GM19023 (cell line): ENCODE results near the gene SRP68.
"Not testable (repeated sequence)": the region's sequence is repeated elsewhere in the genome, so short reads cannot be mapped to it uniquely, and the experiment has no call there.

ENCODE experiments used
- ATAC-seq: cut with Tn5 transposase; IDR thresholded peaks from one replicate; pipeline ENCODE4 v1.9.1; 2021; ENCODE audit warnings: mild to moderate bottlenecking, moderate library complexity; ENCODE audit not compliant: unreplicated experiment

The SRP68 gene

GRCh38 chr17:76090517-76091129 is 18.3 kb upstream of the SRP68 start:
- no peak for ATAC-seq

DNA sequence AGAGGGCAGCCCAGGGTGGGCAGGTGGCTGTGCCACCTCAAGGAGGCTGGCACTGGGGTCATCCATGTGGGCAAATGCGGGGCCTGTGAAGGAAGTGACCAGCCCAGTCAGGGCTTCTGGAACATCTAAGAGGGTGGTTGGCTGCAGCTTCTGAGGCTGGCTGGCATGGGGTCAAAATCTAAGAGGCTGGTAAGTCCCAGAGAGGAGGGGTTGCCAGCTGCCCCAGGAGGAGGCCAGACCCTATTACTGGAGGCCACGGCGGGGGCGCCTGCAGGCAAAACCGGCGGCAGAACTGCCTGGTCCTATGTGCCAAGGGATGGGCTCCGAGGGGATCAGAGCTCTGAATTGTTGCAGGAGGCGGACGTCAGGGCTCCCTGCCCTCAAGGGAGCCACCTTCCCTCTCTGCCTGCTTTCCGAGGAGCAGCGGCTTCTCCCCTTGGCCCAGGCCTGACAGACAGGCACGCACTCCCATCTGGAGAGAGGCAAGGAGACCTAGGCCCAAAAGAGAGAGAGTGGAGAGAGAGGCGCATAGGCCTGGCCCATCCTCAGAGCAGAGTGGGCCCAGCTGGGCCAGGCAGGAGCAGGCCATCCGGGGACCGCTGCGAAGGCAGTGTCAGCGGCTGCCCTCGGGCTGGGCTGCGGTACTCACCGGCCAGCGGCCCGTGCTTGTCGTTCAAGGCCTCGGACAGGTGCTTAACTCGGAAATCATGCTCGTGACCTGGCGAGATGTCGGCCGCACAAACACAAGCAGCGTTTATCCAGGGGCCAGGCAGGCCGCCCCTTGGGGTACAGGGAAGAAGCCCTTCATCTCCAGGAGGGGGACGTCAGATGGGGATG is 17.6 kb upstream of the SRP68 start:
- no peak for ATAC-seq

DNA sequence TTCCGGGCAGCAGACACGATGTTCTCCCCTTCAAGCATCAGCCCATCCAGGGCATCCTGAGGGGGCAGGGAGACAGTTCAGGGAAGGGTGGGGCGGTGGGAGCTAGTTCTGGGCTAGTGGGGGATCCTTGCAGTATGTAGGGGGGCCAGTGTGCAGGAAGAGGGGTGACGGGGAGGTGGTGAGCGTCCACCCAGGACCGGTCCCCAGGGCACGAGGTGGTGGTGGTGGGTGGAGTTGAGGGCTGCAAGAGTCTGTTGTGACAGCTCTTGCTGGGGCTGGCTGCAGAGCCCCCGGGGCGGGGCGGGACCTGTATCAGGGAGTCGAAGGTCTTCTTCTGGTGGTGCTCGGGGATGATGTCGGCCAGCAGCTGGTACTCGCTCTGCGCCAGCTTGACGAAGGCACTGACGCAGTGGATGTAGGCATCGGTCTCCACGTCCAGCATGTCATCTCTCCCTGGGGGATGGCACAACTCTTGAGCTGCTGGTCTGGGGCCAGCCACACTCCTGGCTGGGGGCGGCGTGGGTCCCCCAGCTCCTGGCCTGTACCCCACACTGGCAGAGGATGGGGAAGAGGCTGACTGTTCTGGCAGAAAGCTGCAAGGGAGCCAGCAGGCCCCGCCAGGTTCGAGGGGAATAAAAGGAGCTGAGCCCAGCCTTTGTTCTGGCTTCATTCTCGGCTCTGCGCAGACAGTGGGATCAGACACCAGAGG is 16.7 kb upstream of the SRP68 start:
- ATAC-seq, result no peak

DNA sequence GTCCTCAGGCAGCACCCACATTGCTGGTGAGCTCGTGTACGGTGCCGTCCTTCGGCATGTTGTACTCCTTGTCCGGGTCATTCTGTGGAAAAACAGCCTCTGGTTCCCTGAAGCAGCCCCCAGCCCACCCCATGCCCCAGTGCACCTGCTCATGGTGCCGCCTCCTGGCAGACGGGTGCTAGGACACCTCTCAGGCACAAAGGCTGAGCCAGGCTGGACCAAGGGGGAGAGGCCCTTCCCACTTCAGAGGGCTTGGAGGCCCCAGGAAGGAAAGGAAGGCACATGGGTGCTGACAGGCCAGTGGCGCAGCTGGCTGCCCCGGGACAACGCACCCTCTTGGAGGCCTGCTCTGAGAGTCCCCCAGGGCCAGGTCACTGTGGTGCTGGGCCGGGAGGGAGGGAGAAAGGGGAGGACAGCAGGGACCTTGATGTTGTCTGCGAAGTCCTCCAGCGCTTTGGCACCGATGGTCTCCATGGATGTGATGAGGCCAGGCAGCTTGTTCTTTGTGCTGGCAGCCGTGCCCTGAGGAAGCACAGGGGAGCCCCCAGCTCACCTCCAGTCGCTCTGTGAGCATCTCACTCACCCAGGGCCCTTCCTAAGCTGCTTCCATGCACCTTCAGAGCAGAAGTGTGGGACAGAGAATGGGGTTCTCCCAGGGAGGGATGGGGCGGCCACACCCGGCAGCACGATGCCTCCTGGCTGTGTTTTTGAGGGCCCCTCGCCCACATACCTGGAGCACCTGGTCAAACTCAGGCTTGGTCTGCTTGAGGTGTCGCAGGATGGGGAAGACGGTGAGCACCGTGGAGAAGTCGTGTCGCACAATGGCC is 15.9 kb upstream of the SRP68 start:
- ATAC-seq, result no peak

GRCh38 chr17:76087531-76087930 is 15.2 kb upstream of the SRP68 start:
- ATAC-seq, result no peak

GRCh38 chr17:76086384-76086783 is 14.1 kb upstream of the SRP68 start:
- ATAC-seq, result no peak

DNA sequence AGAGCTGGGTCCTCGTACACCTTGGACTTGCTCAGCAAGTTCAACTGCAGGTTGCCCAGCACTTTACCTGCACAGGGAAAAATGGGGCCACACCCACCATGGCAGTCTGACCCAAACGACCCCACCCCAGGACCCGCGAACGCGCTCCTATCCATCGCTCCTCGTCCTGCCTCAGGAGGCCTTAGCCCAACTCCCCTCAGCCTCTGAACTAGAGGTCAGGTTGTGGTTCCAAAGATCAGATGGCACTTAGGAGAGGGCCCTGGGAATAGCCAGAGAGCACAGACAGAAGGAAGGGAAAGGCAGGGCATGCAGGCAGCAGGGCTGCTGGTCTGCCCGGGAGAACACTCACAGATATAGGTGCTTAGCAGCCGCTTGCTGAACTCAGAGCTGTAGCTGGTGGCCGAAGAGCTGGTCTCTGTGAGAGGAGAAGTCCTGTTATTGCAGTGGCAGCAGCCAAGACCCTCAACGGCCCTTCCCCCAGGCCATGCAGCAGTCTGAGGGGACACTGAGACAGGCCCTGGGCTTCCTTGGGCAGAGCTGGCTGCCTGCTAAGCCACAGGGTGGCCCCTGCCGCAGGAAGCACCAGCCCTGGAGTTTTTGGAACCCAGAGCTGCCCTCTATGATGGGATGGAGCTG is 13.5 kb upstream of the SRP68 start:
- no peak for ATAC-seq

DNA sequence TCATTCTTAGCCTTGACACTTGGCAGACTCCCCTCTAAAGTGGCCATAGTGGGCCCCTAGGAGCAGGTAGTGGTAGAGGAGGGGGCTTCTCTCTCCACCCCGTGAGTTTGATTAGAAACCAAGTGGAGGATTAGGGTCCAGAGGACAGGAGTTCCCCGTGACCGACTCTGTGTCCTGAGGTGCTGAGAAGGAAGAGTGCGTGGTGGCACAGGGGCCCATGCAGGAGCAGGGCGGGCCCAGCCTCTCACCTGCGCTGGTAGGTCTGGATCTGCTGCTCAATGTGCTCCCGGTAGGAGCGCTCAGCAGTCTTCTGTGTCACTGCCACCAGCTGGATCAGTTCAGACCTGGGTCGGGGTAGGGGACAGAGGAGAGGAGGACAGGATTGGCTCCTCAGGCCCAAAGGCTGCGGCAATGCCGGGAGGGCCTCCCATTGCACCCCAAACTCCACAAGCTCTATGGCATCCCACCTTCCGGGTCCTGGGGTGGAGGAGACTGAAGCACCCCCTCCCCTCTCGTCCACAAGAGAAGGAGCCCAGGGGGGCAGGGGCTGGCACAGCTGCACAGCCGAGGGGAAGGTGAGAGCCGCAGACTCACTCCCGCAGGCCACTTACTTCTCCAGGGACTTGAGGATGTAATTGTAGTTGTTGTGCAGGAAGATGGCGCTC is 12.9 kb upstream of the SRP68 start:
- no peak for ATAC-seq

- no peak for ATAC-seq
Observed at GRCh38 chr17:76083536-76084182, 11.3 kb upstream of the SRP68 start.

- no peak for ATAC-seq
Observed at GRCh38 chr17:76082326-76083251, 10.3 kb upstream of the SRP68 start.

DNA sequence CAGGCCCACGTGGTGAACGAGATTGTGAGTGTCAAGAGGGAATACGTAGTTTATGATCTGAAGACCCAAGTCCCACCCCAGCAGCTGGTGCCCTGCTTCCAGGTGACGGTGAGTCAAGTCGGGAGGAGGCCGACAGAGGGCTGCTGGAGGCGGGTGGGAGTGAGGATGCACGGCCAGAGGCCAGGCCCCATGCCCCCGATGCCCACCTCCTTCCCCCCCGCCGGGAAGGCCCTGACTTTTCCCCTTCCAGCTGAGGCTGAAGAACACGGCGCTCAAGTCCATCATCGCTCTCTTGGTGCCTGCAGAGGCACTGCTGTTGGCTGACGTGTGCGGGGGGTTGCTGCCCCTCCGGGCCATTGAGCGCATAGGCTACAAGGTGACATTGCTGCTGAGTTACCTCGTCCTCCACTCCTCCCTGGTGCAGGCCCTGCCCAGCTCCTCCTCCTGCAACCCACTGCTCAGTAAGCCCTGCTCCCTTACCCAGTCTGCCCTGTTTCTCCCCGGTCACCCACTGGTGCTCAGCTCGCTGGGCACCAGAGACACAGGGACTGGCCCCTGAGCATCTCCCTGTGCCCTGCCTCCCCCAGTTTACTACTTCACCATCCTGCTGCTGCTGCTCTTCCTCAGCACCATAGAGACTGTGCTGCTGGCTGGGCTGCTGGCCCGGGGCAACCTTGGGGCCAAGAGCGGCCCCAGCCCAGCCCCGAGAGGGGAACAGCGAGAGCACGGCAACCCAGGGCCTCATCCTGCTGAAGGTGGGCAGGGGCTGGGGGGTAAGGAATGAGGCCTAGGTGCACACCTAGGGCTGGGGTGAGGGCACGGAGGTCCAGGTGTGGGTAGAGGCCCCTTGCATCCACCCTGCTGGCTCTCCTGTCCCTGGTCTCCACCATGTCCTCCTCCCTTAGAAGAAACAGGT is 9.2 kb upstream of the SRP68 start:
- ATAC-seq, result no peak

GRCh38 chr17:76080768-76081287 is 8.5 kb upstream of the SRP68 start:
- ATAC-seq, result no peak

DNA sequence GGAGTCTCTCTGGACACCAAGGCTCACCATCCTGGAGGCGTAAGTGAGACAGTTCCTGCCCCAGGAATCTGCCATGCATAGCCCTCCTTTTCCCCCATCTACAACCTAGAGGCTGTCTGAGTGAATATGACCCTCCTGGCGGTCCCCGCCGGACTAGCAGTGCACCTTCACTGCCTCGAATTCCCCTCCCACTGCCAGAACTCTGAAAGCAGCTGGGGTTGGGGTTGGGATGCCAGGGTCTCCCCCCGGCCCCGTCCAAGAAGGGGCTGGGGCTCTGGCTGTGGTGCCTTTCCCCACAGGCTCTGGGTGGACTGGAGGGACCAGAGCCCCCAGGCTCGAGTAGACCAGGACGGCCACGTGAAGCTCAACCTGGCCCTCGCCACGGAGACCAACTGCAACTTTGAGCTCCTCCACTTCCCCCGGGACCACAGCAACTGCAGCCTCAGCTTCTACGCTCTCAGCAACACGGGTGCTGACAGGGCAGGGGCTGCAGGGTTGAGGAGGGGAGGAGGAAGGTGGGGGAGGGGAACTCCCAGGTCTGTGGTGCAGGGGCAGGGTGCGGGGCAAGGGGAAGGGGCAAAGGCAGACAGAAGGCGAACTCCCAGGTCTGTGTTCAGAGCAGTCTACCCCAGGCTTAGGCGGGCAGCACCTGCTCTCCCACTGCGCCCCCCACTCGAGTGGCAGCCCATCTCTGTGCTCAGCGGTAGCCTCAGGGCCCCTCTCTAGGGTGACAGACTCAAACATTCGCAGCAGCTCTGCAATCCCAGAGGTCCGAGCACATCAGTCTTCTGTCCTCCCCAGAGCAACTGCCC is 7.8 kb upstream of the SRP68 start:
- ATAC-seq, result no peak

DNA sequence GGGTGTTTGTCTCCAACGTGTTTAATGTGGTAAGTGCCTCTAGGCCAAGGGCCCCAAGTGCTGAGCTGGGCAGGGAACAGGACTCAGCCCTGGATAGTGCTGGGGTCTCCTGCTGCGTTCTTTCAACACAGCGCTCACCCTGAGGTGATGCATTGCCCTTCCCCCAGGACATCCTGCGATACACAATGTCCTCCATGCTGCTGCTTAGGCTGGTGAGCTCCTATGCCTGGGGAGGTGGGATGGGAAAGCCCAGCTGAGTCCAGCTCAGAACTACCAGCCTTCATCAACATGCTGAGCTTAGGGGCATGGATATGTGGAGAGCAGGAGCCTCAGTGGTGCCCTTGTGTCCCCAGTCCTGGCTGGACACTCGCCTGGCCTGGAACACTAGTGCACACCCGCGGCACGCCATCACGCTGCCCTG is 7.2 kb upstream of the SRP68 start:
- ATAC-seq, result no peak

DNA sequence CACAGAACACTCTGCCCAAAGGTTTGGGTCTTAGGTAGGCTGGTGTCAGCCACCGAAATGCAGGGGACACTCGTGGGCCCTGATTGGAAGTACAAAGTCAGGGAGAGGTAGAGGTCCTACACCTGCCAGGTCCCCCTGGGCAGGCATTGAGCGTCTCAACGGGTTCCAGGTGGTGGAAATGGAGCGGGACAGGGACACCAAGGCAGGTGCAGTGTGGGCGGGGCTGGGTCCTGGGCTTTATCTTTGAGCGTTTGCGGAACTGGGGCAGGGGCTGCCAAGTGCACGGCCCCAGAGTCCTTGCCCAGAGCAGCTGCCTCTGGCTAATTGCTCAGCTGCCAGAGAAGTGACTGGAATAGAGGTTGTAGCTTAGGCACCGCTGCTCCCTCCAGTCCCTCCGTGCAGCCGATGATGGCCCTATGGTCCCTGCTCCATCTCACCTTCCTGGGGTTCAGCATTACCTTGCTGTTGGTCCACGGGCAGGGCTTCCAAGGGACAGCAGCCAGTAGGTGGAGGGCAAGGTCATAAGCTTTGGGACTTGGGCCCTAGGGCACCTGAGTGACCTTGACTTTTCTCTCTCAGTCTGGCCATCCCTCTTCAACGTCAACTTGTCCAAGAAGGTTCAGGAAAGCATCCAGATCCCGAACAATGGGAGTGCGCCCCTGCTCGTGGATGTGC is 6.7 kb upstream of the SRP68 start, which contains the start of gene ZACN:
ZACN (plus strand) TSS at position 323 of the 675 bp plus-strand sequence; CDS start at position 406, 83 bp downstream.
- ATAC-seq, result no peak

GRCh38 chr17:76078370-76078769 is 6.1 kb upstream of the SRP68 start:
- not testable (repeated sequence) for ATAC-seq
